Ascending aorta (tissue), 2 donors: ENCODE data around the gene PITPNM1. TPM values are rescaled to one million over a fixed set of nuclear protein-coding genes. Genes with fewer than 3 reads are reported as not detected.

ENCODE experiments used
- DNase-seq, 2 donors: peaks; one replicate each; pipeline ENCODE4 v3.0.0-alpha.2; 2019; ENCODE audit warnings: low spot score in 2 of 2
- H3K27ac ChIP-seq, 2 donors: fragments of 200-600 bp; sonication (generic); one replicate each; pipeline ENCODE4 v1.5.1; 2016 to 2017; ENCODE audit warnings: mild to moderate bottlenecking in 1 of 2
- H3K27me3 ChIP-seq: fragments of 200-600 bp; sonication (generic); one replicate; pipeline ENCODE4 v1.5.1; 2017
- H3K36me3 ChIP-seq, 2 donors: fragments of 200-600 bp; sonication (generic); one replicate each; pipeline ENCODE4 v1.5.1; 2016
- H3K4me1 ChIP-seq, 2 donors: fragments of 200-600 bp; sonication (generic); one replicate each; pipeline ENCODE4 v1.5.1; 2016 to 2017; ENCODE audit warnings: mild to moderate bottlenecking in 1 of 2
- H3K4me3 ChIP-seq, 2 donors: fragments of 200-600 bp; sonication (generic); one replicate each; pipeline ENCODE4 v1.5.1; 2016 to 2017; ENCODE audit warnings: mild to moderate bottlenecking in 1 of 2
- H3K9me3 ChIP-seq, 2 donors: fragments of 200-600 bp; sonication (generic); one replicate each; pipeline ENCODE4 v1.5.1; 2016
- CTCF ChIP-seq, 3 experiments: fragments of 200-600 bp in 2 of 3; fragments of 450-650 bp in 1 of 3; sonication (generic) in 2 of 3; IDR thresholded peaks; one replicate each; pipeline ENCODE4 v1.5.1; 2016 to 2019; ENCODE audit warnings: antibody characterized with exemption in 3 of 3, mild to moderate bottlenecking in 1 of 3, moderate library complexity in 1 of 3
- intact Hi-C: fragments of 100-400 bp; cut with DNase I; formaldehyde crosslinking; loops from one replicate; pipeline ENCODE4 v1.15.1; 2023
- total RNA-seq: library from RNA; depleted of rRNA; stranded (reverse); fragments of >200 nt; gene quantifications from one replicate; pipeline ENCODE4 v1.1.0, GENCODE V29; 2016

PITPNM1 gene
- total RNA-seq, 1 donor from 2014 or later: 31.8 TPM

GRCh38 chr11:67507864-67508485 lies 2.8 kb upstream of the PITPNM1 start, which contains the start of gene CDK2AP2:
Gene CDK2AP2, minus strand, starts transcription at chr11:67508162. Its CDS starts 80 bp downstream, at chr11:67508082.
- H3K4me1 ChIP-seq: peaks cover 16 to 27% of the 10 kb centered on the region in 2 donors
- no peak for TF ChIP-seq CTCF (IDR thresholded peaks at IDR 0.05)
- intact Hi-C loops: loop anchor here (1.0 to 10.0 kb wide), 9 partner anchors 25 to 393 kb away; partner anchors contain the start of genes AIP, GRK2, GSTP1 and KDM2A
- DNase-seq: peak; percentile 98 to 100
- H3K36me3 ChIP-seq: peaks cover 0 to 5% of the 10 kb centered on the region in 2 donors
- peak within 1 kb of the TSS; percentile 95 to 96 for H3K27ac ChIP-seq
- peak within 1 kb of the TSS; percentile 65 to 71 for H3K4me3 ChIP-seq
- no peaks in the 10 kb centered on the region for H3K9me3 ChIP-seq
- no peaks in the 10 kb centered on the region for H3K27me3 ChIP-seq

GRCh38 chr11:67507242-67507863 lies 2.2 kb upstream of the PITPNM1 start:
- DNase-seq: no peak
- Histone ChIP-seq H3K4me1 (peaks cover 16 to 27% of the 10 kb centered on the region in 2 donors), H3K36me3 (peaks cover 0 to 6% of the 10 kb centered on the region in 2 donors), H3K9me3 (no peaks in the 10 kb centered on the region), H3K27ac (peak overlapping the region; percentile 95 to 96), H3K27me3 (no peaks in the 10 kb centered on the region), H3K4me3 (peak overlapping the region; percentile 65 to 71)
- intact Hi-C loops: loop anchor here (2.0 to 10.0 kb wide), 4 partner anchors 79 to 393 kb away; partner anchors contain the start of genes GRK2, KDM2A and RPS6KB2
- TF ChIP-seq CTCF (IDR thresholded peaks at IDR 0.05): peak in 1 of 3 experiments; percentile 8

- Histone ChIP-seq H3K27ac (peak overlapping the region; percentile 95 to 96), H3K27me3 (no peaks in the 10 kb centered on the region), H3K4me1 (peaks cover 16 to 27% of the 10 kb centered on the region in 2 donors), H3K9me3 (no peaks in the 10 kb centered on the region), H3K36me3 (peaks cover 0 to 13% of the 10 kb centered on the region in 2 donors), H3K4me3 (peak overlapping the region; percentile 35 to 71)
- TF ChIP-seq CTCF (IDR thresholded peaks at IDR 0.05): no peak
- no peak for DNase-seq
- intact Hi-C loops: loop anchor here (2.0 to 10.0 kb wide), 4 partner anchors 78 to 392 kb away; partner anchors contain the start of genes GRK2, KDM2A and RPS6KB2
Observed at GRCh38 chr11:67506426-67507051, 1.4 kb upstream of the PITPNM1 start.

- Histone ChIP-seq H3K9me3 (no peaks in the 10 kb centered on the region), H3K4me3 (peak overlapping the region; percentile 71 to 79), H3K27me3 (no peaks in the 10 kb centered on the region), H3K4me1 (peaks cover 16 to 27% of the 10 kb centered on the region in 2 donors), H3K36me3 (peaks cover 0 to 13% of the 10 kb centered on the region in 2 donors), H3K27ac (peak overlapping the region; percentile 95 to 96)
- intact Hi-C loops: loop anchor here (1.0 to 10.0 kb wide), 7 partner anchors 23 to 391 kb away; partner anchors contain the start of genes AIP, GRK2, KDM2A and POLD4
- DNase-seq: peak; percentile 91 to 98
- peak; percentile 95 to 97 (median 96) for TF ChIP-seq CTCF (IDR thresholded peaks at IDR 0.05)
Observed at GRCh38 chr11:67505605-67506396, 638 bp upstream of the PITPNM1 start.
